GM12878 (cell line): ENCODE measurements around the gene PDCD5. TPM values are rescaled to one million over a fixed set of nuclear protein-coding genes. Genes with fewer than 3 reads are reported as not detected.

ENCODE experiments used
- ATAC-seq: fragments of 200-7000 bp; cut with Tn5 transposase; 3 replicates; pipeline ENCODE4 v1.9.1; 2020; ENCODE audit warnings: mild to moderate bottlenecking, moderate library complexity
- BruUV-seq: library from RNA; stranded (reverse); fragments of 400-500 nt; replicated peaks from 2 replicates; lab custom pipeline; 2021; lab: Mats Ljungman, UMichigan
- CTCF ChIA-PET: fragments of 300-600 bp; sonication (Branson Sonifier 250); formaldehyde crosslinking; extraction: SDS; loops from one replicate; lab custom pipeline; 2021; ENCODE audit warnings: inconsistent platforms; lab: Yijun Ruan, JAX
- POLR2A ChIA-PET: fragments of 350-600 bp; formaldehyde crosslinking; extraction: SDS; loops from one replicate; lab custom pipeline; 2021; ENCODE audit warnings: inconsistent platforms; lab: Charles Lee
- RAD21 ChIA-PET: fragments of 300-600 bp; sonication (Branson Sonifier 250); formaldehyde crosslinking; loops from one replicate; lab custom pipeline; 2023; ENCODE audit warnings: antibody characterized with exemption; ENCODE audit not compliant: unreplicated experiment; lab: Charles Lee
- SMC1A ChIA-PET: fragments of 300-600 bp; sonication (Branson Sonifier 250); formaldehyde crosslinking; loops from one replicate; lab custom pipeline; 2023; ENCODE audit not compliant: unreplicated experiment, uncharacterized antibody; lab: Charles Lee
- DNase-seq: peaks from one replicate; pipeline ENCODE4 v3.0.0-alpha.2; 2011; ENCODE audit warnings: low read depth, low spot score
- FAIRE-seq: peaks from 3 replicates; lab custom pipeline; 2011; peaks lifted over from hg19 to GRCh38; lab: Jason Lieb, UNC
- H2AFZ ChIP-seq: 2 replicates; pipeline ENCODE4 v1.6.0; 2011; ENCODE audit warnings: low read depth, low read length, control low read depth; ENCODE audit not compliant: control insufficient read depth
- H3K27ac ChIP-seq: 2 replicates; pipeline ENCODE4 v1.5.1; 2011; ENCODE audit warnings: control low read depth; ENCODE audit not compliant: control insufficient read depth, insufficient read depth
- H3K27me3 ChIP-seq, 2 experiments: replicated peaks in 1 of 2; 2 replicates each; pipeline versions ENCODE4 v1.6.0 to v1.6.1; 2011; ENCODE audit warnings: low read length in 1 of 2; ENCODE audit not compliant: control insufficient read depth in 2 of 2, insufficient read depth in 2 of 2
- H3K36me3 ChIP-seq, 2 experiments: 2 replicates each; pipeline ENCODE4 v1.5.1; 2011; ENCODE audit warnings: low read length in 1 of 2; ENCODE audit not compliant: control insufficient read depth in 2 of 2, insufficient read depth in 2 of 2
- H3K4me1 ChIP-seq: 2 replicates; pipeline ENCODE4 v1.6.1; 2011; ENCODE audit warnings: mild to moderate bottlenecking, low read length, moderate library complexity, mixed read lengths; ENCODE audit not compliant: control insufficient read depth, insufficient read depth
- H3K4me2 ChIP-seq: 2 replicates; pipeline ENCODE4 v1.6.0; 2011; ENCODE audit warnings: control low read depth; ENCODE audit not compliant: control insufficient read depth, insufficient read depth
- H3K4me3 ChIP-seq: fragments of 200-600 bp; sonication (generic); 2 replicates; pipeline ENCODE4 v1.5.1; 2016
- H3K79me2 ChIP-seq: 2 replicates; pipeline ENCODE4 v1.6.0; 2011; ENCODE audit warnings: low read length; ENCODE audit not compliant: control insufficient read depth, insufficient read depth
- H3K9ac ChIP-seq: 2 replicates; pipeline ENCODE4 v1.8.0; 2011; ENCODE audit warnings: low read length, control low read depth, mixed read lengths; ENCODE audit not compliant: control insufficient read depth, insufficient read depth
- H3K9me3 ChIP-seq: replicated peaks from 3 replicates; pipeline ENCODE4 v1.5.1; 2011; ENCODE audit warnings: mild to moderate bottlenecking, low read length; ENCODE audit not compliant: control insufficient read depth, insufficient read depth
- H4K20me1 ChIP-seq: 2 replicates; pipeline ENCODE4 v1.6.0; 2011; ENCODE audit not compliant: control insufficient read depth, insufficient read depth
- HDAC2 ChIP-seq: fragments of 200-600 bp; sonication (generic); IDR thresholded peaks from 2 replicates; pipeline ENCODE4 v1.6.1; 2017
- HSF1 ChIP-seq: fragments of 150-350 bp; IDR thresholded peaks from 2 replicates; pipeline ENCODE4 v1.6.1; 2014; ENCODE audit warnings: mild to moderate bottlenecking, low read depth, low read length
- KDM1A ChIP-seq: fragments of 200-600 bp; sonication (generic); IDR thresholded peaks from 2 replicates; pipeline ENCODE4 v1.6.1; 2016; ENCODE audit warnings: borderline replicate concordance
- NR2C2 ChIP-seq: IDR thresholded peaks from 2 replicates; pipeline ENCODE4 v1.6.1; 2011; ENCODE audit warnings: borderline replicate concordance, low read depth; ENCODE audit not compliant: control insufficient read depth, insufficient read length
- SREBF1 ChIP-seq: IDR thresholded peaks from 2 replicates; pipeline ENCODE4 v1.6.1; 2012; ENCODE audit warnings: mild to moderate bottlenecking, low read length
- WGBS: methylation state at CpG from one replicate; pipeline ENCODE4 v1.1.6; 2016; ENCODE audit warnings: low lambda C conversion rate; ENCODE audit not compliant: insufficient replicate concordance, insufficient coverage; ENCODE audit errors: missing lambda C conversion rate; 5-methylcytosine and 5-hydroxymethylcytosine counted together
- in situ Hi-C: fragments of 300-500 bp; cut with MboI; formaldehyde crosslinking; loops from 9 replicates; pipeline ENCODE4 v1.14.3; 2018; ENCODE audit warnings: mixed read lengths
- intact Hi-C: fragments of 100-400 bp; cut with micrococcal nuclease; formaldehyde crosslinking; loops from one replicate; pipeline ENCODE4 v1.14.2; 2022; ENCODE audit not compliant: unreplicated experiment
- polyA plus RNA-seq, 11 experiments: library from polyadenylated mRNA; depleted of rRNA in 4 of 11; unstranded in 6 of 11; stranded (reverse) in 5 of 11; fragments of >200 nt; fragmentation: Nextera tagmentation in 4 of 11; fragmentation: Illumina TruSeq in 1 of 11; extraction: Ambion mirVana in 4 of 11; extraction: Trizol in 1 of 11; gene quantifications; 1 replicate in 1 of 11; 2 replicates in 10 of 11; pipeline versions ENCODE4 v1.2.1 to v1.2.3, GENCODE V29; 2011 to 2016; ENCODE audit warnings: inconsistent platforms in 2 of 11, missing spikeins in 2 of 11, low read depth in 1 of 11
- total RNA-seq, 4 experiments: library from RNA; depleted of rRNA in 3 of 4; stranded (reverse); fragments of >200 nt in 3 of 4; fragmentation: Illumina TruSeq in 1 of 4; extraction: Trizol in 1 of 4; gene quantifications; 2 replicates each; pipeline versions ENCODE4 v1.2.1 to v1.2.3, GENCODE V29; 2013 to 2021
- TF ChIP-seq, protein P1 (sequence below): fragments of 450-650 bp; formaldehyde crosslinking; IDR thresholded peaks from 2 replicates; pipeline ENCODE4 v1.4.0; 2020; ENCODE audit warnings: mild to moderate bottlenecking, moderate library complexity
- TF ChIP-seq, protein P2 (sequence below): IDR thresholded peaks from 2 replicates; pipeline ENCODE4 v1.6.1; 2012; ENCODE audit warnings: improper control_type of control experiment, low read depth, low read length; ENCODE audit not compliant: insufficient replicate concordance

Gene PDCD5
- total and polyA plus RNA-seq, 10 of the 15 experiments (the other 5 are each of a cell fraction or from before 2014, with no cell fraction given), result 124 to 556 (median 227) TPM

GRCh38 chr19:32627714-32628270 is 46.8 kb downstream of the PDCD5 start (continued):
- TF ChIP-seq NR2C2, result no peak
- TF ChIP-seq, all 136 proteins: peak for 0

DNA sequence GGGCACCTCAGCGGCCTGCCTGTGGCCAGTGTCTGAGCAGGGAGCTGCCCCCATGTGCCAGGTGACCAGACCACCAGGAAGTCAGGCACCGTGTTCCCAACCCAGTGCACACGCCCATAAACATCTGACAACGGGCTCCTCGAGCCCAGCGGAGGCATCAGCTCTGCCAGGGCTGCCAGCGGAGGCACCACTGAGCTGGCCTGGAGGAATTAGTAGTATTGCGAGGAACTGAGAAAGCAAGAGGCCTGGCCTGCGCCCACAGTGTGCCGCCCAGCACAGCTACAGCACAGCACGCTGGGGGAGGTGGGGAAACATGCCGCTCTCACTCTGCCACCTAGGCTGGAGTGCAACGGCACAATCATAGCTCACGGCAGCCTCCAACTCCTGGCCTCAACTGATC is 49.3 kb downstream of the PDCD5 start:
- intact Hi-C loops, result no loop called here
- POLR2A ChIA-PET, result no interaction called here
- Histone ChIP-seq H3K4me2 (no peak overlapping the region), H3K36me3 (peaks cover 6 to 7% of the 10 kb centered on the region in 2 experiments), H3K79me2 (no peaks in the 10 kb centered on the region), H3K27ac (no peak overlapping the region), H3K9ac (no peak overlapping the region), H3K4me1 (no peaks in the 10 kb centered on the region), H2AFZ (no peak overlapping the region), H3K4me3 (no peak overlapping the region), H3K9me3 (no peaks in the 10 kb centered on the region), H4K20me1 (no peaks in the 10 kb centered on the region), H3K27me3 (no peaks in the 10 kb centered on the region)
- FAIRE-seq (no peak), ATAC-seq (no peak), DNase-seq (no peak)
- no TSS peak for BruUV-seq
- RAD21 ChIA-PET, result no interaction called here
- SMC1A ChIA-PET, result no interaction called here
- CTCF ChIA-PET, result interaction anchor here (0.6 kb wide), 1 partner anchor 334 kb away, joined by 5 read pairs; no protein-coding TSS in a partner anchor
- in situ Hi-C loops, result no loop called here
- 85% methylated on average over 13 of the region's 14 CpGs for WGBS
- TF ChIP-seq HDAC2, result no peak
- TF ChIP-seq NR2C2, result no peak
- TF ChIP-seq KDM1A, result no peak
- no peak for TF ChIP-seq SREBF1
- TF ChIP-seq, protein P1, sequence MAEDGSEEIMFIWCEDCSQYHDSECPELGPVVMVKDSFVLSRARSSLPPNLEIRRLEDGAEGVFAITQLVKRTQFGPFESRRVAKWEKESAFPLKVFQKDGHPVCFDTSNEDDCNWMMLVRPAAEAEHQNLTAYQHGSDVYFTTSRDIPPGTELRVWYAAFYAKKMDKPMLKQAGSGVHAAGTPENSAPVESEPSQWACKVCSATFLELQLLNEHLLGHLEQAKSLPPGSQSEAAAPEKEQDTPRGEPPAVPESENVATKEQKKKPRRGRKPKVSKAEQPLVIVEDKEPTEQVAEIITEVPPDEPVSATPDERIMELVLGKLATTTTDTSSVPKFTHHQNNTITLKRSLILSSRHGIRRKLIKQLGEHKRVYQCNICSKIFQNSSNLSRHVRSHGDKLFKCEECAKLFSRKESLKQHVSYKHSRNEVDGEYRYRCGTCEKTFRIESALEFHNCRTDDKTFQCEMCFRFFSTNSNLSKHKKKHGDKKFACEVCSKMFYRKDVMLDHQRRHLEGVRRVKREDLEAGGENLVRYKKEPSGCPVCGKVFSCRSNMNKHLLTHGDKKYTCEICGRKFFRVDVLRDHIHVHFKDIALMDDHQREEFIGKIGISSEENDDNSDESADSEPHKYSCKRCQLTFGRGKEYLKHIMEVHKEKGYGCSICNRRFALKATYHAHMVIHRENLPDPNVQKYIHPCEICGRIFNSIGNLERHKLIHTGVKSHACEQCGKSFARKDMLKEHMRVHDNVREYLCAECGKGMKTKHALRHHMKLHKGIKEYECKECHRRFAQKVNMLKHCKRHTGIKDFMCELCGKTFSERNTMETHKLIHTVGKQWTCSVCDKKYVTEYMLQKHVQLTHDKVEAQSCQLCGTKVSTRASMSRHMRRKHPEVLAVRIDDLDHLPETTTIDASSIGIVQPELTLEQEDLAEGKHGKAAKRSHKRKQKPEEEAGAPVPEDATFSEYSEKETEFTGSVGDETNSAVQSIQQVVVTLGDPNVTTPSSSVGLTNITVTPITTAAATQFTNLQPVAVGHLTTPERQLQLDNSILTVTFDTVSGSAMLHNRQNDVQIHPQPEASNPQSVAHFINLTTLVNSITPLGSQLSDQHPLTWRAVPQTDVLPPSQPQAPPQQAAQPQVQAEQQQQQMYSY, result no peak
- no peak for TF ChIP-seq HSF1
- TF ChIP-seq, protein P2, sequence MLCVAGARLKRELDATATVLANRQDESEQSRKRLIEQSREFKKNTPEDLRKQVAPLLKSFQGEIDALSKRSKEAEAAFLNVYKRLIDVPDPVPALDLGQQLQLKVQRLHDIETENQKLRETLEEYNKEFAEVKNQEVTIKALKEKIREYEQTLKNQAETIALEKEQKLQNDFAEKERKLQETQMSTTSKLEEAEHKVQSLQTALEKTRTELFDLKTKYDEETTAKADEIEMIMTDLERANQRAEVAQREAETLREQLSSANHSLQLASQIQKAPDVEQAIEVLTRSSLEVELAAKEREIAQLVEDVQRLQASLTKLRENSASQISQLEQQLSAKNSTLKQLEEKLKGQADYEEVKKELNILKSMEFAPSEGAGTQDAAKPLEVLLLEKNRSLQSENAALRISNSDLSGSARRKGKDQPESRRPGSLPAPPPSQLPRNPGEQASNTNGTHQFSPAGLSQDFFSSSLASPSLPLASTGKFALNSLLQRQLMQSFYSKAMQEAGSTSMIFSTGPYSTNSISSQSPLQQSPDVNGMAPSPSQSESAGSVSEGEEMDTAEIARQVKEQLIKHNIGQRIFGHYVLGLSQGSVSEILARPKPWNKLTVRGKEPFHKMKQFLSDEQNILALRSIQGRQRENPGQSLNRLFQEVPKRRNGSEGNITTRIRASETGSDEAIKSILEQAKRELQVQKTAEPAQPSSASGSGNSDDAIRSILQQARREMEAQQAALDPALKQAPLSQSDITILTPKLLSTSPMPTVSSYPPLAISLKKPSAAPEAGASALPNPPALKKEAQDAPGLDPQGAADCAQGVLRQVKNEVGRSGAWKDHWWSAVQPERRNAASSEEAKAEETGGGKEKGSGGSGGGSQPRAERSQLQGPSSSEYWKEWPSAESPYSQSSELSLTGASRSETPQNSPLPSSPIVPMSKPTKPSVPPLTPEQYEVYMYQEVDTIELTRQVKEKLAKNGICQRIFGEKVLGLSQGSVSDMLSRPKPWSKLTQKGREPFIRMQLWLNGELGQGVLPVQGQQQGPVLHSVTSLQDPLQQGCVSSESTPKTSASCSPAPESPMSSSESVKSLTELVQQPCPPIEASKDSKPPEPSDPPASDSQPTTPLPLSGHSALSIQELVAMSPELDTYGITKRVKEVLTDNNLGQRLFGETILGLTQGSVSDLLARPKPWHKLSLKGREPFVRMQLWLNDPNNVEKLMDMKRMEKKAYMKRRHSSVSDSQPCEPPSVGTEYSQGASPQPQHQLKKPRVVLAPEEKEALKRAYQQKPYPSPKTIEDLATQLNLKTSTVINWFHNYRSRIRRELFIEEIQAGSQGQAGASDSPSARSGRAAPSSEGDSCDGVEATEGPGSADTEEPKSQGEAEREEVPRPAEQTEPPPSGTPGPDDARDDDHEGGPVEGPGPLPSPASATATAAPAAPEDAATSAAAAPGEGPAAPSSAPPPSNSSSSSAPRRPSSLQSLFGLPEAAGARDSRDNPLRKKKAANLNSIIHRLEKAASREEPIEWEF, result no peak
